GM19023 (cell line): ENCODE data around the gene ZFAND3.

Experiments
- ATAC-seq: cut with Tn5 transposase; IDR thresholded peaks from one replicate; pipeline ENCODE4 v1.9.1; 2021; ENCODE audit warnings: mild to moderate bottlenecking, moderate library complexity; ENCODE audit not compliant: unreplicated experiment

Gene ZFAND3

GRCh38 chr6:38161331-38161730 is 341.8 kb downstream of the ZFAND3 start:
- ATAC-seq, result no peak

GRCh38 chr6:38161754-38162492 is 342.4 kb downstream of the ZFAND3 start:
- no peak for ATAC-seq

GRCh38 chr6:38162493-38163185 is 343.1 kb downstream of the ZFAND3 start:
- no peak for ATAC-seq

- no peak for ATAC-seq
Observed at GRCh38 chr6:38163186-38164130, 343.9 kb downstream of the ZFAND3 start.

- ATAC-seq, result no peak
Observed at GRCh38 chr6:38164131-38164481, 344.6 kb downstream of the ZFAND3 start.

GRCh38 chr6:38164671-38165108 is 345.2 kb downstream of the ZFAND3 start:
- no peak for ATAC-seq

GRCh38 chr6:38166411-38167240 is 347.1 kb downstream of the ZFAND3 start:
- ATAC-seq, result no peak

GRCh38 chr6:38167598-38167997 is 348.1 kb downstream of the ZFAND3 start:
- no peak for ATAC-seq

- no peak for ATAC-seq
Observed at GRCh38 chr6:38168126-38168525, 348.6 kb downstream of the ZFAND3 start.

- ATAC-seq, result no peak
Observed at GRCh38 chr6:38168699-38169098, 349.2 kb downstream of the ZFAND3 start.

- no peak for ATAC-seq
Observed at GRCh38 chr6:38169221-38169976, 349.9 kb downstream of the ZFAND3 start.

GRCh38 chr6:38169977-38170526 is 350.5 kb downstream of the ZFAND3 start:
- no peak for ATAC-seq

GRCh38 chr6:38170666-38171355 is 351.3 kb downstream of the ZFAND3 start:
- ATAC-seq, result no peak

GRCh38 chr6:38171997-38172738 is 352.6 kb downstream of the ZFAND3 start:
- ATAC-seq, result no peak

- ATAC-seq, result no peak
Observed at GRCh38 chr6:38172739-38173410, 353.3 kb downstream of the ZFAND3 start.

GRCh38 chr6:38173909-38174308 is 354.4 kb downstream of the ZFAND3 start:
- ATAC-seq, result no peak

GRCh38 chr6:38174315-38174714 is 354.8 kb downstream of the ZFAND3 start:
- no peak for ATAC-seq
